AG08396 (cell line): ENCODE results near the gene CABP7.
A peak's percentile ranks its signal among the peaks of the same experiment; 100 is the strongest.

Experiments
- DNase-seq: peaks from one replicate; pipeline ENCODE4 v3.0.0; 2012; ENCODE audit warnings: low spot score, mixed read lengths

The CABP7 gene

GRCh38 chr22:29722587-29722986 is 2.8 kb downstream of the CABP7 start:
- no peak for DNase-seq

GRCh38 chr22:29723766-29724165 is 4.0 kb downstream of the CABP7 start:
- DNase-seq: no peak

GRCh38 chr22:29724843-29725242 is 5.0 kb downstream of the CABP7 start:
- DNase-seq: no peak

GRCh38 chr22:29726106-29726505 is 6.3 kb downstream of the CABP7 start:
- no peak for DNase-seq

GRCh38 chr22:29726512-29727130 is 6.8 kb downstream of the CABP7 start:
- peak; percentile 50 for DNase-seq

GRCh38 chr22:29727131-29727523 is 7.3 kb downstream of the CABP7 start:
- DNase-seq: peak; percentile 73

- DNase-seq: no peak
These were observed 9.4 kb downstream of the CABP7 start for GRCh38 chr22:29729161-29729560.

- DNase-seq: no peak
These were observed 11.5 kb downstream of the CABP7 start for GRCh38 chr22:29731058-29731850.

- no peak for DNase-seq
These were observed 13.1 kb downstream of the CABP7 start for GRCh38 chr22:29732883-29733282.

- DNase-seq: no peak
These were observed 13.8 kb downstream of the CABP7 start for GRCh38 chr22:29733362-29734201.

GRCh38 chr22:29734406-29734805 is 14.6 kb downstream of the CABP7 start:
- no peak for DNase-seq

GRCh38 chr22:29734838-29735237 is 15.0 kb downstream of the CABP7 start:
- no peak for DNase-seq

- DNase-seq: no peak
These were observed 15.6 kb downstream of the CABP7 start for GRCh38 chr22:29735416-29735815.

- DNase-seq: no peak
These were observed 17.7 kb downstream of the CABP7 start for GRCh38 chr22:29737251-29738117.

GRCh38 chr22:29738118-29738815 is 18.5 kb downstream of the CABP7 start:
- DNase-seq: no peak

GRCh38 chr22:29739346-29739875 is 19.6 kb downstream of the CABP7 start:
- DNase-seq: no peak

- no peak for DNase-seq
These were observed 20.4 kb downstream of the CABP7 start for GRCh38 chr22:29740216-29740615.

- DNase-seq: no peak
These were observed 22.1 kb downstream of the CABP7 start for GRCh38 chr22:29741926-29742325.

- DNase-seq: no peak
These were observed 22.5 kb downstream of the CABP7 start for GRCh38 chr22:29742326-29742725.

- peak; percentile 60 for DNase-seq
These were observed 25.1 kb downstream of the CABP7 start for GRCh38 chr22:29744902-29745301.

- DNase-seq: no peak
These were observed 28.0 kb downstream of the CABP7 start for GRCh38 chr22:29747832-29748231.
